RWPE1 (cell line): ENCODE measurements around the gene PODXL.

Experiments used
- CTCF ChIA-PET: fragments of 350-600 bp; sonication (Branson Sonifier 250); formaldehyde crosslinking; extraction: SDS; loops from one replicate; lab custom pipeline; 2021; lab: Yijun Ruan, JAX
- POLR2A ChIA-PET: fragments of 400-600 bp; formaldehyde crosslinking; extraction: SDS; loops from one replicate; lab custom pipeline; 2020; ENCODE audit warnings: antibody characterized with exemption; ENCODE audit not compliant: low non-redundant PET; lab: Yijun Ruan, JAX
- DNase-seq: peaks from one replicate; pipeline ENCODE4 v3.0.0; 2012; ENCODE audit warnings: low spot score
- H3K27ac ChIP-seq: fragments of 450-650 bp; 2 replicates; pipeline ENCODE4 v1.5.1; 2017
- TF ChIP-seq, protein P1 (sequence below): fragments of 450-650 bp; conservative IDR thresholded peaks from 2 replicates; pipeline ENCODE4 v1.5.1; 2017; ENCODE audit warnings: low read depth, mild to moderate bottlenecking

PODXL gene

DNA sequence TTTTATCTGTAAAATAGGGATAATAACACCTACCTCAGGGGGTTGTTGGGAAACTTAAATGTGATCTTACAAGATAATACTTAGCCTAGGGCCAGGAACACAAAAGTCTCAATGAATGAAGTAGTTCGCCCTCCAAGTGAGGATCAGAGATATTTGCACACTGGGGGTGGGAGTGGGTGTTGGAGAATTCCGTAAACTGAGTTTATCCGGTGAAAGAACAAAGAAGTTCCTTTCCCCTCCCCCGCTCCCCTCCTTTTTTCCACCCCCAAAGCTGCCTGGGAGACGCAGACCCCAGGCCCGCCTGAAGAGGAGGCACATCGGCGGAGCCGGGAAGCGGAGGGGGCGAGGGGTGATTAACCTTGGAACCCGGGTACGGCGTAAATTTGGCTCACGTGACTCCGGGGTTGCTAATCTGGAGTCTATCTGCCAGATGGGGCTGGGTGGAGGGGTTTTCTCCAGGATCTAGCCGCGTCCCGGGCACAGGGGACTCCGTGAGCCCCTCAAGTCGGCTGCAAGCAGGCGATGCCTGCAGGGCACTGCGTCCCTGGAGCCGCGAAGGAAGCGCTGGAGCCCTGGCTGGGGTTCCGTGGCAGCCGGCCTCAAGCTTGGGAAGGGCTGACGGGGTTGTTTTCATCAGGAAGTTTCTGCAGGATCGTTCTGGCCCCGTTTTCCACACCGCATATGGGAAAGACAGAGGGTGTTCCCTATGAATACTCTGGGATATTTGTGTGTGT lies 1.4 kb upstream of the PODXL start:
- TF ChIP-seq, protein P1, sequence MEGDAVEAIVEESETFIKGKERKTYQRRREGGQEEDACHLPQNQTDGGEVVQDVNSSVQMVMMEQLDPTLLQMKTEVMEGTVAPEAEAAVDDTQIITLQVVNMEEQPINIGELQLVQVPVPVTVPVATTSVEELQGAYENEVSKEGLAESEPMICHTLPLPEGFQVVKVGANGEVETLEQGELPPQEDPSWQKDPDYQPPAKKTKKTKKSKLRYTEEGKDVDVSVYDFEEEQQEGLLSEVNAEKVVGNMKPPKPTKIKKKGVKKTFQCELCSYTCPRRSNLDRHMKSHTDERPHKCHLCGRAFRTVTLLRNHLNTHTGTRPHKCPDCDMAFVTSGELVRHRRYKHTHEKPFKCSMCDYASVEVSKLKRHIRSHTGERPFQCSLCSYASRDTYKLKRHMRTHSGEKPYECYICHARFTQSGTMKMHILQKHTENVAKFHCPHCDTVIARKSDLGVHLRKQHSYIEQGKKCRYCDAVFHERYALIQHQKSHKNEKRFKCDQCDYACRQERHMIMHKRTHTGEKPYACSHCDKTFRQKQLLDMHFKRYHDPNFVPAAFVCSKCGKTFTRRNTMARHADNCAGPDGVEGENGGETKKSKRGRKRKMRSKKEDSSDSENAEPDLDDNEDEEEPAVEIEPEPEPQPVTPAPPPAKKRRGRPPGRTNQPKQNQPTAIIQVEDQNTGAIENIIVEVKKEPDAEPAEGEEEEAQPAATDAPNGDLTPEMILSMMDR, result no peak
- no peak overlapping the region for H3K27ac ChIP-seq
- DNase-seq, result no peak
- POLR2A ChIA-PET, result no interaction called here
- CTCF ChIA-PET, result interaction anchor here (0.6 kb wide), 1 partner anchor 42 kb away, joined by 4 read pairs; no protein-coding TSS in a partner anchor

DNA sequence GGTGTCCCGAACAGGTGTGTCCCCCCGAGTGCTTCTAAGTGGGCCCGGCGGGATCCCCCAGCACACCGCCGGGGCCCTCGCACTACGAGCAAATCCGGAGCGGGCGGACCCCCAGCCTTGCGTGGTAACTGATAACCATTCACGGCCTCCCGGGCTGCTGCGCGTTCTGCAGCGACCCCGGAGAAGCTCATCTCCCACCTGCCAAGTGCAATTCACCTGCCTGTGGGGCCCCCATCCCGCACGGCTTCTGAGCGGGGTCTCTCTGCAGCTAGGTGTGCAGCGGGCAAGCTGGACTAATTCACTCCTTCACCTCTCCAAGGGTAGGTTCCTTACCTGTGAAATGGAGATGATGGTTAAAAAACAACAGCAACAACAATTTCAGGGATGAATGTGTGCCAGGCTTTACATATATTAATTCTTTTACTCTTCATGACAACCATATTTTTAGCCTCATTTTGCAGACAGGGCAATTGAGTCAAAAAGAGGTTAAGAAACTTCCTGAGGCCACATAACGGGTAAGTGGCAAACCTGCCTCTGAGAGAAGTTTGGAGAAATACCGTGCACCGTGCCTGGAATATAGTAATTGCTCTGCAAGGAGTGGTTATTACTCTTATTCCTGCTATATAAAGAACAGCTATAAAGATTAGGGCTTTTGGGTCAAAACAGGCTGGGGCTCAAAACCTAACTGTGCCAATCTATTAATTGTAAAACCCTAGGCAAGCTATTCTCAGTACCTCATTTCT lies 652 bp upstream of the PODXL start:
- ChIA-PET CTCF (interaction anchor here (0.6 kb wide), 1 partner anchor 43 kb away, joined by 4 read pairs; no protein-coding TSS in a partner anchor), POLR2A (no interaction called here)
- no peak overlapping the region for H3K27ac ChIP-seq

DNA sequence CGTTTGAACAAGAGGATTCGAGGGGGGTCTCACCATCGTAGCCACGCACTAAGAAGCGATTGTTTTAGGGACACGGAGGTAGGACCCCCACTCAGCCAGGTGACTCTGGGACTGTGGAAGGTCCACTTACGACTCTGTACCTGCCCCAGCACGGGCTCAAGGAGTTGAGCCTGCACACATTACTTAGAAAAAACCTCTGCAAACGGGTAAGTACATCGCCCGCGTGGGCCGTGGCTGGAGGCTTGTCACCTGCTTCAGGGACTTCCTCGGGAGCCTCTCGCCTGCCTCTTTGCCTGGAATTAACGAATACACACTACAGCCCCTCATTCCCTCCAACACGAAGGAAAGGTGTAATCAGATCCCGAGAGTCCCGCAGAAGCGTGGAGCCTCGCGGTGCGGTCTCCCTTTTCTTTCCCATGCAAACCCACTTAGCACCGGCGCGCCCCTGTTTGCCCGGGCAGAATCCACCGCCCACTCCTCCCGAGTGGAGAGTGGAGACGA lies 826 bp downstream of the PODXL start:
- H3K27ac ChIP-seq, result no peak overlapping the region
- POLR2A ChIA-PET, result no interaction called here
- CTCF ChIA-PET, result no interaction called here
- DNase-seq, result no peak
- TF ChIP-seq, protein P1, result no peak

More for the DNA sequence above, 652 bp upstream of the PODXL start:
- DNase-seq, result no peak
- TF ChIP-seq, protein P1, result no peak

DNA sequence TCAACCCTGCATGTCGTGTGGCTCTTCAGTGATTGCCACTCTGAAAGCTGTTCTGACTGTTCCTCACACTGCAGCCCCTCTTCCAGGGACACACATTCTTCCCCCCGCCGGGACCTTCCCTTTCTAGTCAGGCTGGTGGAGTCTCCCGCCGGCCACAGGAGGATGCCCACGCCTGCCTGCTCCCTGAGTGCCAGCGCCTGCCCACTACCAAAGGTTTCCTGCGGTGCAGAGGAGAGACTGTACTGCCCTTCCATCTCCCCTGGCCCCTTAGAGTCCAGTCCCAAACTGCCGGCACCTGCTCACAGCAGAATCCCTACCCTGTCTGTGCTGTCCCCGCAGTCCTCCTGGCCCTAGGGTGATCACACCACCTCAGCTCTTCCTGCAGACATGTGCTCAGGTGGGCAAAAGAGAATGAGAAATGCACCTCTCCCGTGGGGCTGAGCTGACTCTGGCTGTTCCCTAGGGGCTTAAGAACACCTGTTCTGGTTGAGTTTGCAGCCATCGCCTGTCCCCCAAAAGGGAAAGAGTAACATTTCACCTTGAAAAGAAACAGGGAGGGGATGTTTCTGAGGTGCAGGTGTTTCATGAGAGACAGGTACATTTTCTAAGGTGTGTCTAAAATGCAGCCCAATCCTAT lies 1.4 kb downstream of the PODXL start:
- TF ChIP-seq, protein P1, result no peak
- no peak for DNase-seq
- ChIA-PET POLR2A (no interaction called here), CTCF (no interaction called here)
- H3K27ac ChIP-seq, result no peak overlapping the region

DNA sequence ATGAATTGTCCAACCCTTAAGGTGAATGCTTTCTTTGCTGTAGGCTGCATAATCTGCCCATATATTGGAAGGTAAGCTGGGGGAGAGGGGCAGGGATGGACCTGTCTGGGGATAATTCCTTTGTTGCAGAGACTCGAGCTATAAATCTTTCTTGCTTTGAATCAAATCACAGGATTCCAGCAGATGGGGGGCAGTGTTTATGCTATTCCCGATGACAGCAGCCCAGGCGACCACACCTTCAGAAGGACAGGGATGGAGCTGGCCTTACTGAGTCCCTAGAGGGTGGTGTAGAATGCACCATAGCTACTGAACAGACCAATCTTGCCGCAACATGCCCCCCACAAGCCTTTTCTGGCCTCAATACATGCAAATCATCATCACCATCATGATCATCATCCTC lies 2.5 kb downstream of the PODXL start:
- TF ChIP-seq, protein P1, result no peak
- CTCF ChIA-PET, result no interaction called here
- POLR2A ChIA-PET, result no interaction called here

DNA sequence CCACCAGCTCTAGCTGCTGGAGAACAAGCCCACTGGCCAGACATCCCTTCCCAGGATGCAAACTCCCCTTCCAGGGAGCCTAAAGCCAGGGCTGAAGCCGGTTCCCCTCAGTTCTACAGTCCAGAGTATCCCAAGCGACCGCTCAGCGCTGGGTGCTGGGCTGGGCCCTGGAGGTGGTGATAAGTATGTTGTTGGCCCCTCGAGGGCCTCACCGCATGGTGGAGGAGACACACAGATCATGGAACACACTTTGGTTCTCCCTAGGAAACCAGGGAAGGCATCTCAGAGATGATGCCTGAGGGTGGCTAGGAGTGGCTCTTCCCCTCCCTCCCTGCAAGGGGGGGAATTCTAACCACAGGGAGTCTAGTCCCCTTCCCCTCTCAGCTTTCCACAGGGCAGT lies 4.4 kb downstream of the PODXL start:
- ChIA-PET CTCF (no interaction called here), POLR2A (no interaction called here)
- H3K27ac ChIP-seq, result no peak overlapping the region
- DNase-seq, result no peak
- TF ChIP-seq, protein P1, result no peak

More for the DNA sequence above, 2.5 kb downstream of the PODXL start:
- DNase-seq, result no peak
- H3K27ac ChIP-seq, result no peak overlapping the region
